Endothelial cell of umbilical vein (primary cell): Measurements from ENCODE around the gene SOX21.

Experiments
- GATA2 ChIP-seq: IDR thresholded peaks from 2 replicates; pipeline ENCODE4 v1.7.0; 2011; ENCODE audit warnings: low read depth, mild to moderate bottlenecking, moderate library complexity, mixed read lengths, low read length; ENCODE audit not compliant: insufficient read length, insufficient read depth
- POLR2A ChIP-seq: IDR thresholded peaks from 2 replicates; pipeline ENCODE4 v1.6.1; 2012; ENCODE audit warnings: low read depth, mild to moderate bottlenecking, control low read depth, low read length
- POLR2AphosphoS5 ChIP-seq: IDR thresholded peaks from 2 replicates; pipeline ENCODE4 v1.6.1; 2012; ENCODE audit warnings: low read depth, mild to moderate bottlenecking, control low read depth, low read length, moderate library complexity; ENCODE audit not compliant: insufficient read depth
- TF ChIP-seq, protein P1 (sequence below), 2 donors: IDR thresholded peaks; 1 replicate in 1 of 2; 2 replicates in 1 of 2; pipeline ENCODE4 v1.5.1; 2011; ENCODE audit warnings: low read length in 2 of 2, mild to moderate bottlenecking in 2 of 2, moderate library complexity in 2 of 2, control low read depth in 1 of 2, inconsistent platforms in 1 of 2, low read depth in 1 of 2; ENCODE audit not compliant: insufficient read depth in 1 of 2; ENCODE audit errors: extremely low read depth in 1 of 2

DNA sequence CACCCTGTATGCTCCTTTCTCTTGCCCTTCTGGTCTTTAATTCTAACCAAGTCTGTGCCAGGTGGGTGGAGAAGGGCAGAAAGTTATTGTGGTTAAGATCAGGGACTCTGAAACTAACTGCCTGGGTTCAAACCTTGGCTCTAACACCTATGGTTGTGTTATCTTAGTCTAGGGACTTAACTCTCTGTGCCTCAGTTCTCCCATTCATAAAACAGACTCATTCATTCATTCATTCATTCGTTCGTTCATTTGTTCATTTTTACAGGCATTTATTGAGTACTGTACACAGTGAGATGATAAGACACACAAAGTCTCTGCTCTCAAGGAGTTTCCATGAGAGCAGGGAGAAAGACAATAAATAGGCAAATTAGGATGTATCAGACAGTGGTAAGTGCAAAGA lies 30.1 kb downstream of the SOX21 start:
- TF ChIP-seq, protein P1, sequence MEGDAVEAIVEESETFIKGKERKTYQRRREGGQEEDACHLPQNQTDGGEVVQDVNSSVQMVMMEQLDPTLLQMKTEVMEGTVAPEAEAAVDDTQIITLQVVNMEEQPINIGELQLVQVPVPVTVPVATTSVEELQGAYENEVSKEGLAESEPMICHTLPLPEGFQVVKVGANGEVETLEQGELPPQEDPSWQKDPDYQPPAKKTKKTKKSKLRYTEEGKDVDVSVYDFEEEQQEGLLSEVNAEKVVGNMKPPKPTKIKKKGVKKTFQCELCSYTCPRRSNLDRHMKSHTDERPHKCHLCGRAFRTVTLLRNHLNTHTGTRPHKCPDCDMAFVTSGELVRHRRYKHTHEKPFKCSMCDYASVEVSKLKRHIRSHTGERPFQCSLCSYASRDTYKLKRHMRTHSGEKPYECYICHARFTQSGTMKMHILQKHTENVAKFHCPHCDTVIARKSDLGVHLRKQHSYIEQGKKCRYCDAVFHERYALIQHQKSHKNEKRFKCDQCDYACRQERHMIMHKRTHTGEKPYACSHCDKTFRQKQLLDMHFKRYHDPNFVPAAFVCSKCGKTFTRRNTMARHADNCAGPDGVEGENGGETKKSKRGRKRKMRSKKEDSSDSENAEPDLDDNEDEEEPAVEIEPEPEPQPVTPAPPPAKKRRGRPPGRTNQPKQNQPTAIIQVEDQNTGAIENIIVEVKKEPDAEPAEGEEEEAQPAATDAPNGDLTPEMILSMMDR (IDR thresholded peaks at IDR 0.05; ENCODE audit: extremely low read depth in 1 of 2, insufficient read depth in 1 of 2, low read depth in 1 of 2, low read length in 2 of 2), result no peak
- no peak for TF ChIP-seq POLR2A
- TF ChIP-seq POLR2AphosphoS5, result no peak
- no peak for TF ChIP-seq GATA2
